ENCODE results near the gene KDM3B.

The KDM3B gene

DNA sequence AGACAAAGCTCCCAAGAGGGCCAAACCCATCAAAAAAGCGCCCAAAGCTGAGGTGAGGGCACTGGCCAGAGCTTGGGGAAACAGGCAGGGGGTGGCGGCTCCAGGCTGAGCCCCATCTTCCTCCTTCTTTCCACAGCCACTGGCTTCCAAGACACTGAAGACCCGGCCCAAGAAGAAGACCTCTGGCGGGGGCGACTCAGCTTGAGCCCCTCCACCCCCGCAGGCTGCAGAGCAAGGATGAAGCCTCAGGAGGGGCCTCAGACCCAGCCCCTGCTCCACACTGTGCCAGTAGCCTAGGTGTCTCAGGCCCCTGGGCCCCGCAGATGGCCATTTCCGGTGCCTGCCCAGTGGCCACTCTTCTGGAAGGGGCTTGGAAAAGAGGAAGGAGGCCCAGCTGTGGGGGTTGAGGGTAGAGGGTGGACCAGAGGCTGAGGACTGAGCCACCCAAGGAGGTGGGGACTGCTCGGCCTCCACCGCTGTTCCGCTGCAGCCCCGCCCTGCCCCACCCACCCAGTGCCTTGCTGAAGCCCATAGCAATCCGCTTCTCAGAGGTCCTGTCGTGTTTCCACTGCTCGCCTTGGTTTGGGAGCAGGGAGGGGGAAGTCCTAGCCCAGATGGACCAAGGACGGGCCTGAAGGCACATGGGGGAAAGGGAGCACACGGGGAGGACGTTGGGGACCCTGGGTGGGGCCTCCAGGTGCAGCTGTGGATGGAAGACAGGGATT lies 93.2 kb downstream of the KDM3B start:
- H3K4me3 ChIP-seq (replicated peaks; ENCODE audit: low read depth, low read length), result no peak overlapping the region
- no peak for DNase-seq (ENCODE audit: extremely low read depth, low read depth)
- TF ChIP-seq, protein P1, sequence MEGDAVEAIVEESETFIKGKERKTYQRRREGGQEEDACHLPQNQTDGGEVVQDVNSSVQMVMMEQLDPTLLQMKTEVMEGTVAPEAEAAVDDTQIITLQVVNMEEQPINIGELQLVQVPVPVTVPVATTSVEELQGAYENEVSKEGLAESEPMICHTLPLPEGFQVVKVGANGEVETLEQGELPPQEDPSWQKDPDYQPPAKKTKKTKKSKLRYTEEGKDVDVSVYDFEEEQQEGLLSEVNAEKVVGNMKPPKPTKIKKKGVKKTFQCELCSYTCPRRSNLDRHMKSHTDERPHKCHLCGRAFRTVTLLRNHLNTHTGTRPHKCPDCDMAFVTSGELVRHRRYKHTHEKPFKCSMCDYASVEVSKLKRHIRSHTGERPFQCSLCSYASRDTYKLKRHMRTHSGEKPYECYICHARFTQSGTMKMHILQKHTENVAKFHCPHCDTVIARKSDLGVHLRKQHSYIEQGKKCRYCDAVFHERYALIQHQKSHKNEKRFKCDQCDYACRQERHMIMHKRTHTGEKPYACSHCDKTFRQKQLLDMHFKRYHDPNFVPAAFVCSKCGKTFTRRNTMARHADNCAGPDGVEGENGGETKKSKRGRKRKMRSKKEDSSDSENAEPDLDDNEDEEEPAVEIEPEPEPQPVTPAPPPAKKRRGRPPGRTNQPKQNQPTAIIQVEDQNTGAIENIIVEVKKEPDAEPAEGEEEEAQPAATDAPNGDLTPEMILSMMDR (IDR thresholded peaks at IDR 0.05; ENCODE audit: low read depth, low read length, missing control alignments), result no peak

DNA sequence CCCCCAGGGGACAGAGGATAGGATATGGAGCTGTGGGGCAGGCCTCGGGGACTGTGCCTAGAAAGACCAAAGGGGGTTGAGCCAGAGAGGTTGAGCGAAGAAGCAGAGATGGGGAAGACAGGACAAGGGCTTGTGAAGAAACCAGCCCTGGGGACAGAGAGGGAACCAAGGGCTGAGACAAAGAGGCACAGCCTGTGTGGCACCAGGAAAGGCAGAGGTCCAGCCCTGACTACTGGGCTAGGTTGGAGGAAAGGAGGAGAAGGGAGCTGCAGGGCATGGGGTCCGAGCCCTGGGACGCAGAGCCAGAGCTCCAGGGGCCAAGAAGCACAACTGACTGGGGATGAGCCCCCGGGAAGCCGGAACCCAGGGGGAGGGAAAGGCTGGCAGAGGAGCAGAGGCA lies 95.6 kb downstream of the KDM3B start:
- no peak overlapping the region for H3K4me3 ChIP-seq (replicated peaks; ENCODE audit: low read depth, low read length)

DNA sequence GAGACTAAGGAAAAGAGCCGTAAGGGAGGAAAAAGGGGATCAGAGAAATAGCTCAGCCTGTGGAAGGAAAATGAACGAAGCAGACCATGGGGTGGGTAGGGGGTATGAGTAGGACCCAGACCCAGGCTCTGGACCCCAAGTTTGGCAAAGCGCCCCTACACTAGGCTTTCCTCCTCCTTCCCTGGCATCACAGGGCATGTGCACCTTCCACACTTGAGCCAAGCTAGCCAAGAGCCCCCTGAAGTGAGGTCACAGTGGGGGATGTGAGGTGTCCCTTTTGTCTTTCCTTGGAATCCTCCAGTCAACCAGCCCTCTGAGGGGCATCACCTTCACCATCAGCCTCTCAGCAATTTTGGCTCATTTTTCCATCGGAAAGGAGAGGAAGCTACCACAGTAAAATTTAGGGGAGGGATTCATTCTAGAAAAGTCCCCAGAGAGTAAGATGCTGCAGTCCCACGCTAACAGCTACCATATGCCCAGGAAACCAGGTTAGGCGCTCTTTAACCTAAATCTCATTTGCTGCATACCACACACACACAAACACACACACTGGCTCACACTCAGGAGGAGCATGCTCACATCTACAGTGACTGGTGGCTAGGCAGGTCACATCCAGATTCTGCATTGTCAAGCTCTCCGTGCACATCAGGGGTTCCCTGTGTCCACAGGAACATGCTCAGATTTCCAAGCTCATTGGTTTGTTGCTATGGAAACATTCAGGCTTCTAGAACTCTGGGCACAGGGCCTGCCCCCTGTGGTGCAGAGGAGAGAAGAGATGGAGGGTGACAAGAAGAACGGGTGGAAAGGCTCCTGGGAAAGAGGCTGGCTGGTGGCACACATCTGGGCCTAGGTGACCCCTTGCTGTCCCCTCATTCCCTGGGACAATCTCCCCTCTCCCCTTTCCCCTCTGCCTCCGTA lies 96.3 kb downstream of the KDM3B start:
- TF ChIP-seq, protein P1 (IDR thresholded peaks at IDR 0.05; ENCODE audit: low read depth, low read length, missing control alignments), result no peak
- H3K4me3 ChIP-seq (replicated peaks; ENCODE audit: low read depth, low read length), result no peak overlapping the region
- DNase-seq (ENCODE audit: extremely low read depth, low read depth), result no peak

More for the DNA sequence above, 95.6 kb downstream of the KDM3B start:
- DNase-seq (ENCODE audit: extremely low read depth, low read depth), result no peak
- TF ChIP-seq, protein P1 (IDR thresholded peaks at IDR 0.05; ENCODE audit: low read depth, low read length, missing control alignments), result no peak

DNA sequence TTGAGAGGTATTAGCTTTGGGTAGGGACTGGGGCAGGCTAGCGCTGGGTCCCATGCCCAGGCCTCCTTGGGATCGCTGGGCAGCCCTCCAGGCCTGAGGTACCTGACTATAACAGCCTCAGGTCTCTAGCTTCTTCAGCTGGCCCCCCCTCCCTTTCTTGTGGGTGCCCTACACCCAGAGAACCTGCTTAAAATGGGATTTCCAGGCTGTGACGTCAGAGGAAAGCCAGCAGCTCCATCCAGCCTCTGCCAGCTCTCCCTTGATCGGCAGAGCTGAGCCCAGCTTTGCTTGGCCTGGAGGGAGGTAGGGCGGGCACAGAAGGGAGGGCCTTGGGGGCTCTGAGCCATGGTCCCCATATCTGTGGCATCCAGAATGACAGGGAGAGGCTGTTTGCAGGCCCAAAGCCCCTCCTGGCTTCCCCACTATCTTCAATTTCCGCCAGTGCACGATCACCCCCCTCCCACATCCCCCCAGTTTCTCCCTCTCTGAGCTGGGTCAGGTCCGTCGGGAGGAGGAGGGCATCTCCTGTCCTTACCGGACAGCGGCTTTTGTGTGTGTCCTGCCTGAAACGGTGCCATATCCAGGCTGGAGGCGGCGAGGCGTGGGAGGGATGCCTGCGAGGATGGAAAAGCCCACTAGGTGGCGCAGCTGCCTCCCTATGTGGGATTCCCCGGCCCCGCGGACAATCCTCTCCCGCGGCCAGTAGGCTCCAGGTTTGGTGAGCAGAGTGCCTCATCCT lies 97.2 kb downstream of the KDM3B start:
- no peak for DNase-seq (ENCODE audit: extremely low read depth, low read depth)
- H3K4me3 ChIP-seq (replicated peaks; ENCODE audit: low read depth, low read length), result no peak overlapping the region
- TF ChIP-seq, protein P1 (IDR thresholded peaks at IDR 0.05; ENCODE audit: low read depth, low read length, missing control alignments), result peak; percentile 95

DNA sequence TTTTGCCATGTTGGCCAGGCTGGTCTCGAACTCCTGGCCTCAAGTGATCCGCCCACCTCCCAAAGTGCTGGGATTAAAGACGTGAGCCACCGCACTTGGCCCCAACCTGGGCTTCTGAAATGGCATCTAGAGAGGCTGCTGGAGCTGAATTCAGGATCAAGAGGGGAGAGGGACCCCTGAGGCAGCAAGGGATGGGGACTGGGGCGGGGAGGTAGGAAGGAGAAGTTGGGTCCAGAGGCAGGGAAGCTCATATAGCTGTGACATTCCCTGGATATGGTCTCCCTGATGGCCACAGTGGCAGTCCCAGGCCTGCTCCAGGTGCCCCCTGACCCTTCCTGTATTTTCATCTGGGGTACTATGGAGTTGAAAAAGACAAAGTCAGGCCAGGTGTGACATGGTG lies 98.5 kb downstream of the KDM3B start:
- TF ChIP-seq, protein P1 (IDR thresholded peaks at IDR 0.05; ENCODE audit: low read depth, low read length, missing control alignments), result no peak
- H3K4me3 ChIP-seq (replicated peaks; ENCODE audit: low read depth, low read length), result no peak overlapping the region
- DNase-seq (ENCODE audit: extremely low read depth, low read depth), result no peak

DNA sequence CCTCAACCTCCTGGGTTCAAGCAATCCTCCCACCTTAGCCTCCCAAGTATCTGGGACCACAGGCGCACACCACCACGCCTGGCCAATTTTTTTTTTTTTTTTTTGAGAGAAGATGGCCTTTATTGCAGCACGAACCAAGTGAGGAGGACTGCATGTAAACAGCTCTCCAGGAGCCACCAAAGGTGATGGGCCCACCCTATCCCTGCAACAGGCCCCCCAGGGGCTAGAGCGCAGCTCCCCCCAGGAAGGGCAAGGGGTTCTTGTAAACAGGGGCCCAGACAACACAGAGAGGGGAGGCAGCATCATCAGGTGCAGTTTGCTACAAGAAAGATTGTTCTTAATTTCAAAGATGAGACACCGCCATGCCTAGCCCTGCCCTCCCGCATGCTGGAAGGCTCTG lies 100.2 kb downstream of the KDM3B start:
- TF ChIP-seq, protein P1 (IDR thresholded peaks at IDR 0.05; ENCODE audit: low read depth, low read length, missing control alignments), result no peak
- H3K4me3 ChIP-seq (replicated peaks; ENCODE audit: low read depth, low read length), result no peak overlapping the region
- no peak for DNase-seq (ENCODE audit: extremely low read depth, low read depth)

All from HFF-Myc (cell line).